ENCODE data around the gene SGCD. TPM values are rescaled to one million over a fixed set of nuclear protein-coding genes. Genes with fewer than 3 reads are reported as not detected.

SGCD gene
- total RNA-seq, 1 donor from 2014 or later = 1.4 TPM

DNA sequence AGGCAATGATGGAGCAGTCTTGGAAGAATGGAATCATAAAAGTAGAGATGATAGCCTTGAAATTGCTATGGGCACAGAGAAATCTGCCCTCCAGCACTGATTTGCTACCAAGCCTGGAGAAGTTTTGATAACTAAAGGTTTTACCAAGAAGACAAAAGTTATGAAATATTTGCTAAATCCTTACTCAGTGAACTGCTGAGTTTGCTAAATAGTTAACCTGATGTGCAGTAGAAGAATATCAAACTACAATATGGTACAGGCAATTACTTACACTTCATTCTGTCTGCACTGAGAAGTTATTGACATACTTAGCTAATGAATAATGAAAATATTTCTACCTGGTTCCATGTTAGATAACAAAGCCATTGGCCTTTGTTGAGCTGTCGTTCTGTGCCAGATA lies 124.5 kb downstream of the SGCD start:
- no peak for DNase-seq (ENCODE audit: low read depth in 2 of 2)

DNA sequence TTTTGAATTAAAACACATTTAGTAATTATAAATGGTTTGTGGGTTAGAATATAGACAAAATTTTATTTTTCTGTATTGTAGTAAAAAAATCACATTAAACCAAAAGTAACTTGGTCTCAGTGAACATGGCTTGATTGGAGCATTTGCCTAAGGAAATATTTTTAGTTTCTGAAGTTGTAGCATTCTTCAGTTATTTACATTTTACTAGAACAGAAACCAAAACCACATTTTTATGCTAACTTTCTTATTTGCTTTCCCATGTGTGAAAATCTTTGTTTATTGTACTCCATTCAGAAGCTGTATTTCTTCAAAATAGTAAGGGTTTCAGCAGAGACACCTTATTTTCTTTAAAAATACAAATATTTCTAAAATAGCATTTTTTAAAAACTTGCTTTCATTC lies 129.9 kb downstream of the SGCD start:
- DNase-seq (ENCODE audit: low read depth in 2 of 2) = no peak

DNA sequence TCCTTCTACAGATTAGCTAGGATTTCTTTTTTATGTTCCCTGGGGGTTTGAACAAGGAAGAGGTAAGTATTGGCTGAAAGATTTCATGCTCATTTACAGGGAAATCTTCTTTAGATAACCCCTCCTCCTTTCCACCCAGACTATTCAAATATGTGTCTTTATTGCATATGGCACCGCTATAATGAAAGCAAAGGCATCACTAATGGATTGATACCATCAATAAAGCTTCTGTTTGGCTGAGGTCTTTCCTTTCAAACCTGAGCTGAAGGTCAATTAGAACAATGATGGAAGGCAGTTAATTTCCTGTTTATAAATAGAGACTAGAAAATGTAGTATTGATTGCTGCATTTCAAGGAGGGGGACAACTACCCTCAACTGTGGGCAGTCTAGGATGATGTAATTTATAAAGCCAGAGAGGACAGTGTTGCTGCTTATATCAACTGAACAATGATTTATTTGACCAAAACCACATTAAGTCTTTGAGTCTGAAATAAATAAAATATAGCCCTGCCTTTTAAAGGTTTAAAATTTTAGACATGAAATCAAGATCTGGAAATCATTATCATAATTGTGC lies 132.9 kb downstream of the SGCD start:
- no peak for DNase-seq (ENCODE audit: low read depth in 2 of 2)

DNA sequence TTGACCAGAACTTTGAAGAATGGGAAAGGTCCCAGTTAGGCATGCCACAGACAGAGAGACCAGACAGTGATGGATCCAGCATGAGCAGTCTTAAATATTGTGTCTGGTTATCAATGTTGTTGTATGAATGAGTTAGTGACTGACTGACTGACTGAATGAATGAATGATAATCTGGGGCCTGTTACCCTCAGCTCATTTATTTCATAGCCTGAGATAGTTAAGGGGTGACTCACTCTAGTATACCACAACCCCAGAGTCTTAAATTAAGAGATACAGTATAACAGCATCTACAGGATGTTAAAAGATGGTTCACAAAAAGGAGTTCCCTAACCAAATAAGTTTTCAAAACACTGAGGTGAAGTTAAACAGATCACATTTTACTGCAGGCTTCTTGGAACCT lies 133.5 kb downstream of the SGCD start:
- DNase-seq (ENCODE audit: low read depth in 2 of 2) = no peak

DNA sequence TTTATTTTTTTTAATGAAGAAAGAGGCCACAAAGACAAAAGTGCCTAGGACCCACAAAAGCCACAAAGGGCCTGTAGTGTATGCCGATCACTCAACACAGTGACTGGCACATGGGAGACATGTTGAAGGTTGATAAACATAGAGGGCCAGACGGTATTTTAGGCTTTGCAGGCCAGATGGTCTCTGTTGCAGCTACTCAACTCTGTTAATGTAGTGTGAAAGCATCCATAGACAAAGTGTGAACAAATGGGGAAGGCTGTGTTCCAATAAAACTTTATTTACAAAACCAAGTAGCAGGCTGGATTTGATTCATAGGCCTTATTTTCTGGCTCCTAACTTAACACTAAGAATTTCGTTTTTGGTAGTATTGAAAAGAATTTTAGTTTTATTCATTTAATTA lies 139.9 kb downstream of the SGCD start:
- DNase-seq (ENCODE audit: low read depth in 2 of 2) = no peak

DNA sequence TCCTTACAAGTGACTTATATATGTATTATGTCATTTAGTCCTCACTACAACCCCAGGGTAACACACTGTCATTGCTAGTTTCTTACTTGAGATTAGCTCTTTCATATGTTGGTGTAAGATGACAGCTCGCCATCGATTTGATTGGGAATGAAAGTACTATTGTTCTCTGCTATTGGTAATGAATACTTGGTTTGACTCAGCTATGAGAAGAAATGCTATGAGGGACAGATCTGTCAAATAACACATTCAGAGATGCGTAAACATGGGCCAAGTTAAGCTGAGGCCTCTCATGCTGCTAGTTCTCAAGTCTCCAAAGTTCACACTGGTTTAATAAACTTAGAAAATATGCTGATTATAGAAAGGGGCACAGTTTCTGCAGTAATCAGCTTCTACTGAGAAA lies 142.7 kb downstream of the SGCD start:
- no peak for DNase-seq (ENCODE audit: low read depth in 2 of 2)

DNA sequence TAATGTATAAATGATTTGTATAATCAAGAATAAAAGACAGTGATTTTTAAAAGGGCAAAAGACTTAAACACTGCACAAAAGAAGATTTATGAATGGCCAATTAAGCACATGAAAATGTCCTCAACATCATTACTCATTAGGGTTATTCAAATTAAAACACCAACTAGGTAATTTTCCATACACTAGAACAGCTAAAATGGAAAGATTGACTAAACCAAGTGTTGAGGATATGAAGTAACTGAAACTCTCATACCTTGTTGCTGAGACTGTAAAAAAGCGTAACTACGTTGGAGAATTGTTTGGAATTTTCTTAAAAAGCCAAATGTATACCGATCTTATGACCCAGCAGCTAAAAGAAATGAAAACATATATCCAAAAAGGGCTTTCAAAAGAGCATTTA lies 144.9 kb downstream of the SGCD start:
- no peak for DNase-seq (ENCODE audit: low read depth in 2 of 2)

DNA sequence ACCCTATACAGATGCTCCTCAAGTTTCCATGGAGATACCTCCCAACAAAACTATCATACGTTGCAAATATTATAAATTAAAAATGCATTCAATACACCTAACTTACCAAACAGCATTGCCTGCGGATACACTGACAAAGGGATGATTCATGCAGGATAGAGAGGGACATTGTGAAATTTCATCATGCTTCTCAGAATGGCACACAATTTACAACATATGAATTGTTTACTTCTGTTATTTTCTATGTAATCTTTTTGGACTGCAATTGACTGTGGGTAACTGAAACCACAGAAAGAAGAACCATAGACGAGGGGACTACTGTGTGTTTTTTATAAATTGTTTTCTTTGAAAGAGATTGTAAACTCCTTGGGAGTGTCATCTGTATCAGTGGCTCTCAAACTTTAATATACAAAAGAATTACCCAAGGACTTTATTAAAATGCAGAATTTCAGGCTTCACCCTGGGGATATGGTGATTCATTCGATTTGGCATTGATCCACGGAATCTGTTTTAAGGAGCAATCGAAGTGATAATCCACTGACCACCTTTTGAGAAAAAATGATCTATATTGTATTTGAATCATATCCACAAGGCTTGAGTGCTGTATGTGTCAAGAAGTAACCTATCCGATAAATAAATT lies 146.4 kb downstream of the SGCD start:
- DNase-seq (ENCODE audit: low read depth in 2 of 2) = no peak

DNA sequence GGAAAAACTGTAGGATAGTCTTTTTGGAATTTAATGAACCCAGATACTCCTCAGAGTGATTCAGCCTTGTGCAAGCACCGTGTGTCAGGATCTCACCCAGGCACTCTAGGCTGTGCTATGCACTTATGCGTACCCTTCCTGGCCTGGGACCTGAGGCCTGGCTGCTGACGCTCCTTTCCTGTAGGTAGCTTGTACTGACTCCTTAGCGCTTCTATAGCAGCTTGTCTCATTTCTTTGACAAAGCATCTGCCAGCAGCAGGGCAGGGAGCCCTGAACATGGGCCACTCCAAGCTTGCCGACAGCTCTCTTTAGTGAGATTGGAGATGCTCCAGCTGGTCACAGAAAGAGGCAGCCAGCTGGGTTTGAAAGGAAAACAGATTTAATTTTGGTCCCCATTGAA lies 147.3 kb downstream of the SGCD start:
- DNase-seq (ENCODE audit: low read depth in 2 of 2) = no peak

DNA sequence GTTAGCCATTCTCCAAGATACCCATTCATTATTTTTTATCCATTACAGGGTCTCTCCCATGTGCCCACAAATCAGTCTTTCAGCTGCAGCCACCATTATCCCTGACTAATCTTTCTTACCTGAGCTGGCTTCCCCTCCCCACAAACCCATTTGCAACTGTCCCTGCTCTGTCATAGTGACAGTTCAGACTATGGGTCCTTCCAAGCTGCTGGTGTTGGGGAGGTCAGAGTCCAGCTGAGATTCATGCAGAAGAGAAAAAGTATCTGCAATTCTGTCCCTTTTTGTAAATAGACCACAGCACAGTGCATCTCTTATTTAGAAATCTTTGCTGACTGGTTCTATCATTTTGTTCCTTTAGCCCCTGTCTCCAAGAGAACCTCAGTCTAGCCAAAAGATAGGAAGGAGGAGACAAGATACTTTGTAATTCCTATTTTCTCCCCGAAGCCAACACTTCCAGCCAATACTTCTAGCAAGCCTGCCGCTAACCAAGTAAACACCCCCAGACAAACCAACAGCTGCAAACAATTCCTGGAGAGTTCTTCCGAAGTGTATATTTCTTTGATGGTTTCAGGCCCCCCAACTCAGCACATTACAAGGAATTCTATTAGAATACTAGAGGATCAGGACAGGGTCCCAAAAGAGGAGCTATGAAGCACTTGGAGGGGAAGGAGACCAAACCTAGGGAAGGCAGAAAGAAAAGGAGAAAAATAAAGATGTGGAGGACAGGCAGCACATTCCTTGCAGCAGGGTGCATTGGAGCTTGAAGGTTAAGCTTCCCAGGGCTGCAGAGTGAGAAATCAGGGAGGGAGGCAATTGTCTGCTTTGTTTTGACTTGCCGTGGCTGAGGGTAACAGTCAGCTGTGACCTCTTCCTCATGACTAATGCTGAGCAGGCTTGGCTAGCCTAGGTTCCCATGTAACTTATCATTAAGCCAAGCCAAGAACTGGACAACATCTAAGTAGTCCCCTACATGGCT lies 148.5 kb downstream of the SGCD start:
- no peak for DNase-seq (ENCODE audit: low read depth in 2 of 2)

DNA sequence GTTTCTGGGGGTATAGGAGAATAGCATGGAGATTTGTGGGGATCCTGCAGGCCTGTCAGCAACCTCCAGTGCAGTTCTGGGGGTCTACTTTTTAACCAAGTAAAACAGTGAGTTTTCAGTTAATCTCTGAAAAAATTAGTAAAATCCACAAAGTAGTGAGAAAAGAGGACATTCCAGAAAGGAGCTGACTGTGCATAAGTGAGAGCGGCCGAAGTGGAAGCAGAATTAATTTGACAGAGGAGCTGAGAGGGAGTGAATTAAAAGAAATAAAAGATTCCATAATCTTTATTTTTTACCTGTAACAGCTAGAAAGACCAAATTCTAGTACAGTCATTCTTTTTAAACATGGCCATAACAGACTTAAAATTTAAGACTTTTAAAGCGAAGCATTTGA lies 149.2 kb downstream of the SGCD start:
- DNase-seq (ENCODE audit: low read depth in 2 of 2) = no peak

DNA sequence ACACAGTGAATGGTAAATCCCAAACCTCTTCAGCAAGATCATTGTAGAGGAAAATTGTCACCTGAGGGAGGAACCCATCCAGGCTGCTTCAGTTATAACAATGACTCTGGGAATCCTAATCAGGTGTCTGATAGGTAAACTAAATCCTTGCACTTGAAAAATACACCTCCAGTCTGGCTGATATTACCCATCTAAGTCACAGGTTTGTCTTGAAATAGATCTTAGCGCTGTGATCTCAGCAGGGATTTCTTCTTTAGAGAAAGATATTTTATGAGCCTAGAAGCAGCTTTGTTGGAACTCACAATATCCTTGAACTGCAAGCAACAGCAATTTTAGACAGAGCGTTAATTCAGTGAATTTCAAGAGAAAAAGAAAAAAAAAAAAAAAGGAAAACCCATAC lies 149.7 kb downstream of the SGCD start:
- DNase-seq (ENCODE audit: low read depth in 2 of 2) = no peak

DNA sequence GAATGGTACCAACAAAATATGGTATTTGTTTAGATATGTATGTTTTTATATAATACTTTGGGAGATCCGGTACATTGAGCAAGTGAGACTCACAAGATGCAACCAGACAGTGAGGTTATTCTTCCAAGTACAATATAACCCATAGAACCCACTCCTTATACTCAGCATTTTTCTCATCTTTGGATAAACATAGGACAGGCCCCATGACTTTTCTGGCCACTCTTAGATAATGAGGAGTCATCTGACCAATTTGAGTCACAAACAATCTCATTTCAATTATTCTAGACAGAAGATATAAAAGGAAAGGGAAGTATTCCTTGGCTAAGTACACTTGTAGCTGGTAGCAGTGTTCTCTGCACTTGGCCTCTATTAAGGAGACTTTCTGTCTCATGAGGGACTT lies 150.2 kb downstream of the SGCD start:
- DNase-seq (ENCODE audit: low read depth in 2 of 2) = no peak

DNA sequence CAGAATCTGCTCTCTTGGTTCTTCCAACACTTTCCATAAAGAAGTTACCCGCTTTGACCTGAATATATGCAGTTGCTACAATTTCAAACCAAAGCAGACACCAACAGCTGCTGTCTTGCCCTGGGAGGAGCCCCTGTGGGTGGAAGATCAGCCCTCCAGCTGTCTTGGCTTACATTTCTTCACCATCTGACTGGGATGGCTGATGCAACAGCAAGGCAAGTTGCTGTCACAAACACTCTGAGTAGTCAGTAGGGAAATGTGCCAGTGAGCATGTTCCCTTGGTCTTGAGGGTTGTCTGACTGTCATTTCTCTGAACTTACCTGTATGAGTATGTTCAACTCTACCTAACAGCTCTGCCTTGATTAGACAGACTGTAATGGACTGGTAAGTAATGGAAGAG lies 152.9 kb downstream of the SGCD start:
- DNase-seq (ENCODE audit: low read depth in 2 of 2) = no peak

DNA sequence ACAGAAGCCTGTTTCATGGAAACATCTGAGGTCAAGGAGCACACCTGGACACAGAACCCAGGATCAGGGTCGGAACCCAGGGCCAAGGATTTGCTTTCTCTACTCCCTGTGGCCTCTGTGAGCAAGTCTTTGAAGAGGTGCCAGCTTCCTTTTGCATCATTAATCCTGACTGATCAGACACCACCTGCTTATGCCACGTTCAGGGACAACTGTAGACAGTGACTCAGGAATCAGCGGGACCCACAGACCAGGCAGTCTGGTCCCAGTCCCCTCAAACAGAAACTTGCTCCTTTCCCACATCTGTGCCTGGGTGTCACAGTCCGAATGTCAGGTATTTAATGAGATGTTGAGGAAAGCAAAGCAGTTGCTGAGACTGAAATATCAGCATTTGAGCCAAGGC lies 154.8 kb downstream of the SGCD start:
- no peak for DNase-seq (ENCODE audit: low read depth in 2 of 2)

DNA sequence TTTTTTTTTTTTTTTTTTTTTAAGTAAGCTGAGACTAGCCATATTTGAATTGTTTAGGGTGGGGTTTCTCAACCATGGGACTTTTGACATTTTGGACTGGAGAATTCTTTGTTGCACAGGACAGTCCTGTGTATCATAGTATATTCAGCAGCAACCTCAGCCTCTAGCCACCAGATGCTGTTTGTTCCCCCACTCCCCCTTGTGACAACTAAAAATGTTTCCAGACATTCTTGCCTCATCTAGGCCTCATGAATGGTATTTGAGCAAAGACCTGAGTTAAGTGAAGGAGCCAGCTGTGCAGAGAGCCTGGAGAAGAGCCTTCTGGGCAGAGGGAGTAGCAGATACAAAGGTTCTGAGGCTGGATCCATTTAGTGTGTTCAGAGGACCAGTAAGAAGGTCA lies 155.9 kb downstream of the SGCD start:
- no peak for DNase-seq (ENCODE audit: low read depth in 2 of 2)

DNA sequence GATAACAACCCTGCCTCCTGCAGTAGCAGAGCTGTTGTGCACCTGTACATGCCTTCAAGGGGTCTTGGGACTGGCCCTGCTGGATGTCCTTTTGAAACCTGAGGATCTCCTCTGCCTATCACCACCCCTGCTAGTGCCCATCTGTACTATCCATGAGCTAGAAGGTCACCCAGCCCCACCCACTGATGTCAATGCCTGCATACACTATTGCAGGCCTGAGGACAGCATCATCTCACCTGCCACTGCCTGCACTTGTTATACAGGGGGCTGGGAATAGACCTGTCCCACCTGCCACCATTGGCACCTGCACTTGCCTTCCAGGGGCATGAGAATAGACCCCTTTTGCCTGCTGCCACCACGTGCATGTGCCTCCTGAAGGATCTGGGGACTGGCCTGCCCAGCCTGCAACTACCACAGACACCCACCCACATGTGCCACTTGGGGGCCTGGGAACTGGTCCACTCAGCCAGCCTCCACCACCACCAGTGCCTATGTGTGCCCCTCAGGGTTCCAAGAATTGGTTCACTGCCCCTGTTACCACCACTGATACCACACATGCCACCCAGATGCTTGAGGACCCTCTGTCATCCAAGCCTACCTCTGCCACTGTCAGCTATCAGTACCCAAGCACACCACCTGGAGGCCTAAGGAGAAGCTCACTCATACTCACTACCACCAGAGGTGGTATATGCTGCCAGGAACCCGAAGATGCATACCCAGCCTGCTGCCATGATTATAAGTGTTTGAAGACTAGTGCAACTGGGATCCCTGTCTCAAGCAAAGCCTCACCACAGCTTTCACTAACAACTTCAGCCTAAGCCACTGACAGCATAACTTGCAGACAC lies 159.7 kb downstream of the SGCD start:
- DNase-seq (ENCODE audit: low read depth in 2 of 2) = no peak

DNA sequence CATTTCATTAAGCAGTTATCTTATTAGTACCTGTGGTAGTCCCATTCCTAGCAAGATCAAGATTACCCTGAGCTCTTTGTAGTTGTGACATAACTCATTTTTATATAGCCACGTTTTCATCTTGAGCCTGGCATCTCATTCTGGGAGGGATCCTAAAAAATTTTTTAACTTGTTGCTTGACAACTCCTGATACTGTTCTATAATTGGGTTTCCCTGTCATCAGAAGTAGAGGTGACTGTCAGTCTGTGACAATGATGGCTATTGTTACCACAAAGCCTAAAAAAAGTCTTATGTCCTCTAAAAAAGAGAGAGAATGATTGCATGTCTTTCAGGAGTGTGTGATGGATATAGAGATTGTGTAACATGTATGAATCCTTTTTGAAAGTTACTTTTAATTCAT lies 164.8 kb downstream of the SGCD start:
- no peak for DNase-seq (ENCODE audit: low read depth in 2 of 2)

DNA sequence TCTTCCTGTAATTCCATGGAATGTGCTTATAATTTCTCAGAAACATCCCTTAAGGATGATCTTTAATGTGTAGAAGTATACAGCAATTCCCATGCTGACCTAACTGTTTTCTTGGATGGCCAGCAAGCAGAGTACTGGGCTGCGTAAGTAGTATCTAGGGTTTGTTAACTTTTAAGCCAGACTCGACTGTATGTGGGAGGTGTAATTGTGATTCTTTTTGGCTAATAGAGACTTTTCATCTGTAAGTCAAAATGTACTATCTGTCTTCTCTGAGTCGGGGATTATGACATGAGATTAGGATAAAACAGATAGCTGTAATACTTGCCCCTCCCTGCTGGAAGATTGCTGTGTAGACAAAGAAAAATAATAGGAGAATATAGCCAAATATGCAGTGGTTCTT lies 169.3 kb downstream of the SGCD start:
- no peak for DNase-seq (ENCODE audit: low read depth in 2 of 2)

DNA sequence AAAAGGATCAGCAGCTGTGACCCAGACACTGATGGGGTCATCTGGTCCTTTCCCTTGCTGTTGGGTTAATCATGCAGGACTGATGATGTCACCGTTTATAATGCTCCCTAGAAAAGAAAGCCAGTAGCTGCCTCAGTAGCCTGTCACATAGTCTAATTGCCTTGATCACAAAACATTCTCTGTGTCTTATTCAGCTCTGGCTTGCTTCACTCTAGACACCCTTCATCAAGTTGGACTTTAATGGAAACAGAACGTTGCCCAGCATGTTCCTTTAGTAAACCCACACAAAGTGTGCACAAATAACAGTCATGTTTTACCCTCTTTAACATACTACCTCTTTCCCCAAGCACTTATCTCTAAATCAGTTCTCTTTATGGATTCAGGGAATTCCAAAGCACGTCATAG lies 170.8 kb downstream of the SGCD start:
- DNase-seq (ENCODE audit: low read depth in 2 of 2) = no peak

DNA sequence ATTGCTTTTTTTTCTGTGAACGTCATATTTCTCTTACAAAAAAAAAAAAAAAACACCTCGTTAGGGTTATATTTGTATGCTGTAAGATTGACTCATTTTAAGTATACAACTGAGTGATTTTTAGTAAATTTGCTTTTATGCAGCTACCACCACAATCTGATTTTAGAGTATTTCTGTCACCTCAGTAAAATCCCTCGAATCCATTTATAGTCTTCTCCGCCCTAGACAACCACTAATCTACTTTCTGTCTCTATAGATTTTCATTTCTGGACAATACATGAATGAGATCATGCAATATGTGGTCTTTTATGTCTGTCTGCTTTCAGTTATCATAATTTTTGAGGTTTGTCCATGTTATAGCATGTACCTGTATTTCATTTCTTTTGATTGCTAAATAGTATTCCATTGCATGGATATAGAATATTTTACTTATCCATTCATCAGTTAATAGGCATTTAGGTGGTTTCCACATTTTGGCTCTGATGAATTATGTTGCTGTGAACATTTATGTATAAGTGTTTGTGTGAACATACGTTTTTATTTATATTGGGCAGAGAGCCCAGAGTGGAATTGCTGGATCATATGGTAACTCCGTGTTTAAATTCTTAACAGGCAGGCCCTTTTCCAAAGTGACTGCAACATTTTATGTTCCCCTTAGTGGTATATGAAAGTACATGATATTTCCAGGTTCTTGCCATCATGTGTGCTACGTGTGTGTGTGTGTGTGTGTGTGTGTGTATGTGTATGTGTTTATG lies 171.4 kb downstream of the SGCD start:
- DNase-seq (ENCODE audit: low read depth in 2 of 2) = no peak

All from lung microvascular endothelial cell (primary cell).